ENCODE measurements around the gene MITD1.
"Not testable (repeated sequence)": the region's sequence is repeated elsewhere in the genome, so short reads cannot be mapped to it uniquely, and the experiment has no call there.

The MITD1 gene

GRCh38 chr2:99154643-99155536 is 26.0 kb downstream of the MITD1 start, which contains the start of the genes LIPT1 and TSGA10:
Gene LIPT1, plus strand, starts transcription at chr2:99154967. Its CDS starts 6,991 bp downstream, at chr2:99161958.
Gene TSGA10, minus strand, starts transcription at chr2:99154942. Its CDS starts 45,503 bp downstream, at chr2:99109439.
- peak; percentile 90 for DNase-seq (ENCODE audit: low spot score)

GRCh38 chr2:99153921-99154604 is 26.8 kb downstream of the MITD1 start:
- no peak for DNase-seq (ENCODE audit: low spot score)

GRCh38 chr2:99152199-99152895 is 28.5 kb downstream of the MITD1 start:
- DNase-seq (ENCODE audit: low spot score) = no peak

- no peak for DNase-seq (ENCODE audit: low spot score)
Observed at GRCh38 chr2:99150706-99151105, 30.2 kb downstream of the MITD1 start.

- peak; percentile 96 for DNase-seq (ENCODE audit: low spot score)
Observed at GRCh38 chr2:99141110-99142108, 39.4 kb downstream of the MITD1 start, which contains the start of gene C2orf15. Gene C2orf15, plus strand, starts transcription at chr2:99141707. Its CDS starts 8,852 bp downstream, at chr2:99150559.

- no peak for DNase-seq (ENCODE audit: low spot score)
Observed at GRCh38 chr2:99140860-99141109, 40.1 kb downstream of the MITD1 start.

GRCh38 chr2:99140056-99140859 is 40.6 kb downstream of the MITD1 start:
- DNase-seq (ENCODE audit: low spot score) = no peak

- DNase-seq (ENCODE audit: low spot score) = no peak
Observed at GRCh38 chr2:99139003-99139402, 41.9 kb downstream of the MITD1 start.

- DNase-seq (ENCODE audit: low spot score) = not testable (repeated sequence)
Observed at GRCh38 chr2:99135044-99135556, 45.8 kb downstream of the MITD1 start.

GRCh38 chr2:99127981-99128380 is 52.9 kb downstream of the MITD1 start:
- no peak for DNase-seq (ENCODE audit: low spot score)
